Measurements from ENCODE around the gene DRAM2. TPM values are rescaled to one million over a fixed set of nuclear protein-coding genes. Genes with fewer than 3 reads are reported as not detected.

Gene DRAM2
- total RNA-seq: 34.9 TPM

DNA sequence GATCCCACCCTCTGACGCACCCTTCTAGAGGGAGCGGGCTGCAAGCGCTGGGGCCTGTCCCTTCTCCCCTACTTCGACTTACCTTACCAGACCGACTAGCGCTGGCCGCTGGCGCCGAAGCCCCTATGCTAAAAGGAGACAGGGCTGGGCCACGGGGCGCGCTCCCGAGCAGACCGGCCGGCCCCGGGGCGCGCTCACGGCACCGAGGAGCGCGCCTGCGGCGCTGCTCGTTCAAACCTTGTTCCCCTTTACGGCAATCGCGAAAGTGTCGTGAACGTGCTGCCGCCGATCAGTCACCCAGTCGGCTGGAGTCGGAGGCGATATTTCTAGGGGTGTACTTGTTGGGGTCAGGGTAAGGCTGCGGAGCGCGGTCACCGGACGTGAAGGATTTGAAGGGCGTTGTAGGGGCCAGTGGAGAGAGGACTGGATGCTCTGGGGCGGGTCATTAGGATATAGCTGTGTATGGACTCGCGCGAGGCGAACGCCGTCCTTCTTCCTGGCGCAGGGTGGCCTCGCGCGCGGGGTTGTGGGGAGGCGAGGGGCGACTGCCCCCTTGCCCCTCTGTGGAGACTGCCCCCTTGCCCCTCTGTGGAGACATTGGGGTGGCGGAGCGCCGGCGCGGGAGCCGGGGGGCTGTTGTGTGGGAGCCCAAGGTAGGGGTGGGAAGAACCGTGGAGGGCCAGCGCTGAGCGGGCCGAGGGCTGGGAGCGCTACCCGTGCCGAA is at the start of gene DRAM2, which contains the start of gene CEPT1:
DRAM2 (minus strand) TSS at position 138 of the 724 bp plus-strand sequence. CDS start 8,539 bp downstream, outside the sequence.
CEPT1 (plus strand) TSS at position 268 of the 724 bp plus-strand sequence. CDS start 7,492 bp downstream, outside the sequence.
- DNase-seq (ENCODE audit: low spot score) (peak; percentile 99), ATAC-seq (peak; percentile 99)
- intact Hi-C loops (cut with DNase I): no loop called here

DNA sequence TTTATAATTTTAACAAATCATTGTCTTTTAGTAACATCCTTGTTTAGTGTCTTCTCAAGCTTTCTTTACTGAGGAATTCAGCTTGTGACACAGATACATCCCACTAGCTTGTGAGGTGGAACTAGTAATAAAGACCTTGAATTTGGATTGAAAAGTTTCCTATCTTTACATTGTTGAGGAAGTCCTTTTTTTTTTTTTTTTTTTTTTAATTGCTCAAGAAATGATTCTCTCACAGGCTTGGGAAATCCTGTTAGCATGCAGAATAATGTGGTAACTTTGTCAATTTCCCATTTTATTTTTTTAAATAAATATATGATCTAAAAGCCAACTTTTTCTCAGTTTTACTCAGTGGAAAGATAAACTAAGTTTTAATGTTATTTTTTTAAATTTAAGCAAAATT is 44.8 kb upstream of the DRAM2 start:
- ATAC-seq: no peak
- intact Hi-C loops (cut with DNase I): no loop called here
- DNase-seq (ENCODE audit: low spot score): no peak

DNA sequence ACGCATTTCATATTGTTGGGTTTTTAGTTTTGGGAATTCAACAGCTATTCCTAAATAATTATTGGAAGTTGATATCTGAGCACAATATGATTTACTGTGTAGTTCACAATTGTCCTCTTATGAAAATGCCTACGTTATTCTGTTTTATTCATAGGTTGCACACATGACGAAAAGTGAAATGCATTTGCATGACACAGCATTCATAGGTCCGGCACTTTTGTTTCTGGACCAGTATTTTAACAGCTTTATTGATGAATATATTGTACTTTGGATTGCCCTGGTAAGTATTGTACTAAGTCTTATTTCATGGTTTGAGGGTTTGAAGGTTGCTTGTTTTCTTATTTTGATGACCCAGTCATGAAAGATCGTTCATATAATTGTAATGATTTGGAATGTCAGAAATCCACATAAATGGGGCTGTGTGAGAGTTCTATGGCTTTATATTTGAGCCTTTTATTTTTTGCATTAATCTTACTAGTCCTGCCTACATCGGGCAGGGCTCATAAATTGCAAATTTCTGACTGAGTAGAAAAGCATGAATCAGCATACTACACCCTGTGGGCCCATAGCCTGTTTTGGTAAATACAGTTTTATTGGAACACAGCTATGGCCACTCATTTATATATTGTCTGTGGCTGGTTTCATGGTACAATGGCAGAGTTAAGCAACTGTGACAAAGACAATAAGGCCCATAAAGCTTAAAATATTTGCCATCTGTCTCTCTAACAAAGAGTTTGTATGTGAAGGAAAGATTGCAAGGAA is 43.6 kb upstream of the DRAM2 start:
- intact Hi-C loops (cut with DNase I): no loop called here
- no peak for DNase-seq (ENCODE audit: low spot score)
- no peak for ATAC-seq

DNA sequence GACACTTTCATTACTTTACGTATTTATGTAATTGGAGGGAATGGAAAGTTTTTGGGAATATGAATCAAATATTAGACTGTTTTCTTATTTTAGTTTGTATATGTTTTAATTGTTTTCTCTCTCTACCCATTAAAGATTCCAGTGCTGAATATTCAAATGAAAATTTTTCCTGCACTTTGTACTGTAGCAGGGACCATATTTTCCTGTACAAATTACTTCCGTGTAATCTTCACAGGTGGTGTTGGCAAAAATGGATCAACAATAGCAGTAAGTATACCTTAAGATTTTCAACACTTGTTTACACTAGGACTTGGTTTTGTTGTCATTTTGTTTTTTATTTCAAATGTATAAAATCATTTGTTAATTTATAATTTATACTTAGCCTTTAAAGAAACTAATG is 42.2 kb upstream of the DRAM2 start:
- intact Hi-C loops (cut with DNase I): no loop called here
- ATAC-seq (no peak), DNase-seq (ENCODE audit: low spot score) (no peak)

DNA sequence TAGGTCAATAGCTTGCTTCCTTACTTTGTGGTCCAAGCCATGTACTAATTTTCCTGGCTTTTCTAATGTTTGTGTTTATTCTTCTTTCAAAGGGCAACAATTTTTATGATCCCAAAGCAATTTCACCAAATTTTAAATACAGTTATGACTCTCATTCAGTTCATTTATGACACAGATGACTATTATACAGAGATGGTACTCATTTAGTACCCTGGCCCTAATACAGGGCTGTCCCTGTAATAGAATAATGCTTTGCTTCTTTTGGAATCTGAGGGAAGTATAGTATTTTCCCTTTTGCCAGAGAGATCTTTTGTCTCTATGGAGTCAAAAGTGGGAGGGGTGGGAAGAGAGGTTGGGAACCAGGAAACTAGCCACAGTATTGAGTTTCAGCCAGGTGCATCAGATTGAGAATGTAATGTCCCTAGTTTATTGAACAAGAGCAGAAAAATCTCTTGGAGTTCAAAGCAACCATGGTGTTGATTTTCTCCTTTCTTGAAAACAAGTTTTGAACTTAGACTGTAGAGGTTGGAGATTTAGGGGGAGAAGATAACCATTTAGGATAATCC is 40.2 kb upstream of the DRAM2 start:
- DNase-seq (ENCODE audit: low spot score): no peak
- intact Hi-C loops (cut with DNase I): no loop called here
- ATAC-seq: no peak

DNA sequence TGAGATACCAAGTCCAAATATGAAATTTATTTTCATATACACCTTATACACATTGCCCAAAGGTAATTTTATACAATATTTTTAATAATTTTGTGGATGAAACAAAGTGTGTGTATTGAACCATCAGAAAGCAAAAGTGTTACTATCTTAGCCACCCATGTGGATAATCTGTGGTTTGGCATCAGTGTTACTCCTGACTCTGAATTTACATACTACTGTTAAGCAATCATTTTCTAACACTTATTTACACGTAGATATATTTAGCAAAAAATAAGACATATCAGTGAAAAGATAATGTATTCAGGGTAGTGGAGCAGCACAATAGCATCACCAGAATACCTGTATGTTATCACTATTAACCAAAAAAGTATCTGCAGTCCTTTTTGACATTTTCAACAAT is 36.8 kb upstream of the DRAM2 start:
- DNase-seq (ENCODE audit: low spot score) (no peak), ATAC-seq (no peak)
- intact Hi-C loops (cut with DNase I): no loop called here

DNA sequence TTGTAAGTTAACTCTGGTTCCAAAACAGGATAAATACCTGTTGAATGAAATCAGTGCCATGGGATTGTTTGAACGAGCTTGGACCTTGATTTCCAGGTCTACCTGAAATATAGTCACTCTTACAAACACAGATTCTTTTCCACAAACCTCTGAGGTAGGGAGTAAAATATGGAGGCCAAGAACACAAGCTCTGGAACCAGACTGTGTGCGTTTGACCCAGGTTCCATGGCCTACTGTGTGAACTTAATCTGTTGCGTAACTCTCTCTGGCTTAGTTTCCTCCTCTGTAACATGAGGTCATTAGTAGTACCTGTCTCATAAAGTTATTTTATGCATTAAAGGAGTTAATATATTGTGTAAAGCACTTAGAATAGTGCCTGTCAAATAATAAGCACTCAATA is 35.5 kb upstream of the DRAM2 start:
- intact Hi-C loops (cut with DNase I): no loop called here
- ATAC-seq: no peak
- DNase-seq (ENCODE audit: low spot score): no peak

DNA sequence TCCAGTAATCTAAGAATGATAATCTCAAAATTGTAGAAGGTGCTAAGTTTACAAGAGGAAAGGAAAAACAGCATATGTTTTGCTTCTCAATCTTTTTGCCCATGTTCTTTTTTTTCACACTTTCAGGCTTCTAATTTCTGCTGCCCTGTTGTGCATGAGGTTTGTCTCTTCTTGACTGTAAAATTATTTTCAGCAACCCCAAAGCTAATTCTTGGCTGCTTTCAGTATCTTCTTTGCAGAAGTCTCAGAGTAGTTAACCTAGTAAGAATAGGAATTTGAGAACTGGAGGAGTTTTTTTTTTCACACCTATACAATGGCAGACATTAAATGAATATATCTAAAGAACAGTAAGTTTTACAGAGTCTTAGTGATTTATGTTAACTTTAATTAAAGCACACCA is 34.2 kb upstream of the DRAM2 start:
- ATAC-seq (no peak), DNase-seq (ENCODE audit: low spot score) (no peak)
- intact Hi-C loops (cut with DNase I): no loop called here

DNA sequence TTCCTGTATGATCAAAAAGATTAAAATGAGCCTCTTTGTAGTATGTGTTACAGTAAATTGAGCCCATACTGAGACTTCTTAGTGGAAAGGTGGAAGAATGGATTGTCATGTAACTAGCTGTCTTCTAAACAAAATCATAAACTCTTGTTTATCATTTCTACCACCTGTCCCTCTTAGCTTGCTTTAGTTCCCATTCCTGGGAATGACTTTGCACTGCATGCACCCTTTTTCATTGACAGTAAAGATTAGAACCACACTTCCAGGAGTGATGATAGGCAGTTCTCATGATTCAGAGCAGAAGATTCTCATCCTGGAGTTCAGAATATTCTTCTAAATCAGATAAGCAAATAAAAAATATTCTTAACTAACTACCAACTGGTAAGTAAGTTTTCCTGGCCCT is 32.6 kb upstream of the DRAM2 start:
- intact Hi-C loops (cut with DNase I): no loop called here
- ATAC-seq: no peak
- DNase-seq (ENCODE audit: low spot score): no peak

DNA sequence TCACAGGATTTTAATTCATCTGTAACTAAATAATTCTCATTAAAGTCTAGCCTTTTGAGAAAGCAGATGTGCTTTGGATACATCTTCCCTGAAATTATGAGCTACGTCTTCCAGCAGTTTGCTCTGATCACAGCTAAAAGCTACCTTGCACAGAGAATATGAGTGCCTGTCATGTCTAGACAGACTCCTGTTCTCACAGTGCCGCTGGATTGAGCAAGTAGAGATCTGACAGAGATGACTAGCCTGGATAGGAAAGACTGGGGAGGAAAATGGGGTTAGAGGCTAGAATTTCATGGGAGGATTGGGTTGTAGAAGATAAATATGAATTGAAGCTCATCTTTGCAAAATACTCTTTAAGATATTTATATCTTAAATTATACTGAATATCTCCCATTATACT is 24.3 kb upstream of the DRAM2 start:
- intact Hi-C loops (cut with DNase I): no loop called here
- DNase-seq (ENCODE audit: low spot score) (no peak), ATAC-seq (no peak)

DNA sequence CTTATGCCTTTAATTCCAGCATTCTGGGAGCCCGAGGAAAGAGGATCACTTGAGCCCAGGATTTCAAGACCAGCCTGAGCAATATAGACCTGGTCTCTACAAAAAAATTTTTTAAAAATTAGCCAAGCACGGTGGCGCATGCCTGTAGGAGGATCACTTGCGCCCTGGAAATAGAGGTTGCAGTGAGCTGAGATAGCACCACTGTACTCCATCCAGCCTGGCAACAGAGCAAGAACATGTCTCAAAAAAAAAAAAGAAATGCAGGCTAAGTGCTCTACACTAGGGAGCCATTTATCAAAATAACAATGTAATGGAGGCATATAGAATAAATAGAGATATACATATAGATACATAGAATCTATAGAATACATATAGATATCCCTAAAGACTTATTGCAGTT is 23.5 kb upstream of the DRAM2 start:
- intact Hi-C loops (cut with DNase I): no loop called here
- no peak for ATAC-seq
- no peak for DNase-seq (ENCODE audit: low spot score)

DNA sequence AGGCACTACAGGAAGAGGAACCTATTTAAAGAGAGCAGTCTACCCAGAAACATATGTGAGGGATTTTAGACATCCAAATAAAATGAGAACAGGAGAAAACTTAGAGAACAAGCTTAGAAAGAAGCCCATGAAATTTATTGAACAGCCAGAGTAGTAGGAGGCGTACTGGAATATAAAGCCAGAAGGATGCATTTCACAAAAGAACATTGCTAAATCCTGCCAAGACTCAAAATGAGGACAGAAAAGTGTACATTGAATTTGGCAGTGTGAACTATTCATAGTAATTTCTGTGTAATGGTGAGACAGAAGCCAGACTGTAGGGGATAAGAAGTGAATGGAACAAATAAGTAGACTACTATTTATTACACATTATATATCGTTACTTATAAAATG is 22.6 kb upstream of the DRAM2 start:
- ATAC-seq: no peak
- intact Hi-C loops (cut with DNase I): no loop called here
- no peak for DNase-seq (ENCODE audit: low spot score)

DNA sequence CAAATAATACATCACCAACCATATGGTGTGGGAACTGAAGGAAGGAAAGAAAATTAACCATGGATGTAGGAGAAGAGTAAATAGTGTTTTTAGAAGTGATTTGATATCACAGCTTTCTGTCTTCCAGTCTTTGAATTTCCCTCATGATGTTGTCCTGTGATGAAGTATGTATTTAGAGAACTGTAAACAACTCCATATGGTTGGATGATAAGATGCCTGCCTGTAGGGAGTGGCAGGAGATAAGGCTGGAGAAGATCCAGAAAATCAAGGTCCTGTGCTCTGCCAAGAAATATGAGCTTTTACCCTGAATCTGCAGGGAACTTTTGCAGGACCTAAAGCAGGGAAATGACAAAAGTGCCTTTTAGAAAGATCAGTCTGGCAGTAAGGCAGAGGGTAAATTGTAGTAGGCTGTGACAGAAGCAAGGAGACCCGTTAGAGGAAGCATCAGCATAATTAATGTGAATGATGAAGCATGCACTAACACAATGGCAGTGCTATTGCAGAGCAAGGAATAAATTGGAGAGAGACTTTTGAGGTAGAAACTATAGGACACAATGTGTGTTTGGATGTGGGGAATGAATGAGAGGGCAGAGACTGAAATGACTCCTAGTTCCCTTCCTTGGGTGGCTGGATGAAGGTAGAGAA is 22.1 kb upstream of the DRAM2 start:
- intact Hi-C loops (cut with DNase I): no loop called here
- DNase-seq (ENCODE audit: low spot score): no peak
- ATAC-seq: no peak

DNA sequence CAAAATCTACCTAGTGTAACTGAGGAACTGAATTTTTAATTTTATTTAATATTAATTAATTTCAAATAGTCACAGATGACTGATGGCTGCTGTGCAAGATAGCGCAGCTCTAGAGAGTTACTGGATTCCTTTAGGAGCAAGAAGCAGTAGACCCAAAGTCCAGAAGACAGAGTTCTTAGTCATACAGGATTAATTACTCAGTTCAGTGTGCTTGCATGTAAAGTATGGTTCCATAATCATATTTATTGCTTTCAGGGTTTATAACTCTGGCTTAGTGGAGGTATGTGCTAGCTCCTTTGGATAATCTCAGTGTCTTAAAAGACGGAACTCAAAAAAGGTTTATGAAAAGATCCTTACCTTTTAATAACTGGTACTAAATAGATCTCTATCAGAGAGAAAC is 17.5 kb upstream of the DRAM2 start:
- no peak for ATAC-seq
- intact Hi-C loops (cut with DNase I): no loop called here
- no peak for DNase-seq (ENCODE audit: low spot score)

DNA sequence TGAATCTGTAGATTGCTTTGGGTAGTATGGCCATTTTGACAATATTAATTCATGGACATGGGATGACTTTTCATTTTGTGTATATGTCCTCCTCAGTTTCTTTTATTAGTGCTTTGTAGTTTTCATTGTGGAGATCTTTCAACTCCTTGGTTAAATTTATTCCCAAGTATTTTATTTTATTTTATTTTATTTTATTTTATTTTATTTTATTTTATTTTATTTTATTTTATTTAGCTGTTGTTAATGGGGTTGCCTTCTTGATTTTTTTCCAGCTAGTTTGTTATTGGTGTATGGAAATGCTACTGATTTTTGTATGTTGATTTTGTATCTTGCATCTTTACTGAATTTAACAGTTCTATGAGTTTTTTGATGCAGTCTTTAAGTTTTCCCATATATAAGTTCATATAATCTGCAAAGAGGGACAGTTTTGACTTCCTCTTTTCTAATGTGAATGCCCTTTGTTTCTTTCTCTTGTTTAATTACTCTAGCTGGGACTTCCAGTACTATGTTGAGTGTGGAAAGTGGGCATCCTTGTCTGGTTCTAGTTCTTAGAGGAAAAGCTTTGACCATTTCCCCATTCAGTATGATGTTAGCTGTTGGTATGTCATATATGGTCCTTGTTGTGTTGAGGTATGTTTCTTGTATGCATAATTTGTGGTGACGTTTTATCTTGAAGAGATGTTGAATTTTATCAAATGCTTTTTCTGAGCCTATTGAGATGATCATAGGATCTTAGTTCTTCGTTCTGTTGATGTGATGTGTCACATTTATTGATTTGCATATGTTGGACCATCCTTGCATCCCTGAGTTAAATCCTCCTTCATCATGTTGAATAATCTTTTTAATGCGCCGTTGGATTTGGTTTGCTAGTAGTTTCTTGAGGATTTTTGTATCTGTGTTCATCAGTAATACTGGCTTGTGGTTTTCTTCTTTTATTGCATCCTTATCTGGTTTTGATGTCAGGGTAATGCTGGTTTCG is 14.4 kb upstream of the DRAM2 start:
- no peak for DNase-seq (ENCODE audit: low spot score)
- intact Hi-C loops (cut with DNase I): no loop called here
- ATAC-seq: no peak

DNA sequence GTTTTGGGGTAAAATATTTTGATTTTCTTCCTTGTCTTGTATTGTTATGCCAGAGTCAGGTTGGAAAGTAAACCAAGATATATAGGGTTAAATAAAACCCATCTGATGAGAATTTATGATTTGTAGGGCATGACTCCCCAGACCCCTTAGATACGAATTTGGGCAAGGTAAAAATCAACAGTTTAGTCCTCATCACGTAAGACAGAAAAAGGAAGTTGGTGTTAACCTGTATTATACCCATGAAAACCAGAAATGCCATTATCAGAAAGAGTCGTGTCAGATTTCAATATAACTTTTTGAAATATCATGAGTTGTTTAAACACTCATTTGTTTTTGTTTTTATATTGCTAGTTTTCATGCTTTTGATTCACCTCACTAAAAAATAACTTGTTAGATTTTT is 11.9 kb upstream of the DRAM2 start:
- no peak for DNase-seq (ENCODE audit: low spot score)
- intact Hi-C loops (cut with DNase I): no loop called here
- ATAC-seq: no peak

DNA sequence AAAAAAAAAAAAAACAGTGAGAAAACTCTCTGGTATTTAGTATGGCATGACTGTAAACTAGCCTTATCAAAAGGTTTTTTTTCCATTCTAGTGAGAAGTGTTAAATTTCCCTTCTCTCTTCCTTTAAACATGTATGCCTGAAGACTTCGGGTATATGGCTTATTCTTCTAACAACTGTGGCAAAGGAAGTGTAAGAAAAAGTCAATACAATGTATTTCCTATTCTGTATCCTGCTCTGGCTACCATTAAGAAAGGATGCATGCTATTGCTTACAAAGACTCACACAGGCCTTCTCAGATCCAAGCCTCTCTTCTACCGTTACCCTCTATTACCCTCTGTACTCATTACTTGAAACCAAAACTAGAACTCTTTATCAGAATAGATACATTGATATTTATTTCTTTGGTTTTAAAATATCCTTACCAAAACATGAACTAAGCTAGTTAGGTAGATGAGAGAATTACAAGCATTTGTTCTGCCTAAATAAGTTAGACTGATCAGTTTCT is 8.5 kb upstream of the DRAM2 start:
- intact Hi-C loops (cut with DNase I): no loop called here
- DNase-seq (ENCODE audit: low spot score) (no peak), ATAC-seq (no peak)

DNA sequence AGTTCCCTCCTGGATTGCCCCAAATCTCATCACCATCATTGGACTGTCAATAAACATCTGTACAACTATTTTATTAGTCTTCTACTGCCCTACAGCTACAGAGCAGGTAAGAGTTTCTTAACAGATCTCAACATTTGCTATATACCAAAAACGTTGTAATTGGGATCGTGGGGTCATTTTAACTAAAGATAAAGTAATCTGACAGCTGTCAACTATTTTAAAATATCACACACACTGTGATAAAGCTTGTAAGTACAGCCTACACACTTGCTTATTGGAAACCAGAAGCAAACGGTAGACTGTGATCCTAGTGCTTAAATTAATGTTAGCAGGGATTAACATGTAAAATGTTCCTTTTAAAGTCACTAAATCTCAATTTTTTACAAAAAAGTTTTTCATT is 8.1 kb upstream of the DRAM2 start:
- intact Hi-C loops (cut with DNase I): no loop called here
- no peak for DNase-seq (ENCODE audit: low spot score)
- ATAC-seq: no peak

Data from sciatic nerve (tissue), 2 donors.